HuH-7 (cell line): ENCODE measurements around the gene ARHGDIA.
"Not testable (repeated sequence)": the region's sequence is repeated elsewhere in the genome, so short reads cannot be mapped to it uniquely, and the experiment has no call there.

Experiments used
- DNase-seq: peaks from one replicate; pipeline ENCODE4 v3.0.0; 2011; ENCODE audit warnings: low spot score

The ARHGDIA gene

GRCh38 chr17:81842725-81843504 lies 28.2 kb downstream of the ARHGDIA start:
- no peak for DNase-seq

GRCh38 chr17:81842378-81842724 lies 28.8 kb downstream of the ARHGDIA start:
- no peak for DNase-seq

- no peak for DNase-seq
Measured at GRCh38 chr17:81841866-81842265, 29.3 kb downstream of the ARHGDIA start.

- no peak for DNase-seq
Measured at GRCh38 chr17:81840826-81841778, 30.0 kb downstream of the ARHGDIA start.

- DNase-seq = not testable (repeated sequence)
Measured at GRCh38 chr17:81840059-81840458, 31.1 kb downstream of the ARHGDIA start.

- DNase-seq = no peak
Measured at GRCh38 chr17:81839301-81839700, 31.8 kb downstream of the ARHGDIA start.

- no peak for DNase-seq
Measured at GRCh38 chr17:81838753-81839255, 32.3 kb downstream of the ARHGDIA start.

- no peak for DNase-seq
Measured at GRCh38 chr17:81837641-81838040, 33.5 kb downstream of the ARHGDIA start.

- DNase-seq = no peak
Measured at GRCh38 chr17:81834831-81835267, 36.3 kb downstream of the ARHGDIA start, which contains the start of gene PPP1R27. Gene PPP1R27 (minus strand): TSS chr17:81835050. CDS start chr17:81834953, 97 bp downstream.

- no peak for DNase-seq
Measured at GRCh38 chr17:81833921-81834830, 37.0 kb downstream of the ARHGDIA start.

- peak; percentile 97 for DNase-seq
Measured at GRCh38 chr17:81833160-81833920, 37.8 kb downstream of the ARHGDIA start, which contains the start of gene MCRIP1. Gene MCRIP1 (minus strand): TSS chr17:81833291. CDS start chr17:81824506, 8,785 bp downstream.

- DNase-seq = no peak
Measured at GRCh38 chr17:81832608-81833159, 38.5 kb downstream of the ARHGDIA start.

GRCh38 chr17:81831957-81832607 lies 39.1 kb downstream of the ARHGDIA start:
- no peak for DNase-seq

GRCh38 chr17:81831563-81831956 lies 39.6 kb downstream of the ARHGDIA start:
- DNase-seq = no peak

- no peak for DNase-seq
Measured at GRCh38 chr17:81829858-81830257, 41.3 kb downstream of the ARHGDIA start.

GRCh38 chr17:81828656-81829055 lies 42.5 kb downstream of the ARHGDIA start:
- no peak for DNase-seq

GRCh38 chr17:81825841-81826466 lies 45.2 kb downstream of the ARHGDIA start:
- peak; percentile 51 for DNase-seq

- DNase-seq = no peak
Measured at GRCh38 chr17:81824595-81824994, 46.5 kb downstream of the ARHGDIA start.

GRCh38 chr17:81823820-81824550 lies 47.2 kb downstream of the ARHGDIA start:
- no peak for DNase-seq
